ENCODE results near the gene SALL2.

SALL2 gene

GRCh38 chr14:21475767-21476522 is 50.2 kb downstream of the SALL2 start:
- Mint-ChIP-seq H3K36me3 (peaks cover 8% of the 10 kb centered on the region), H3K9me3 (ENCODE audit: low read depth) (no peaks in the 10 kb centered on the region), H3K27me3 (no peaks in the 10 kb centered on the region), H3K4me3 (peak overlapping the region; percentile 100), H3K27ac (peak overlapping the region; percentile 99), H3K4me1 (ENCODE audit: low read depth) (peaks cover 41% of the 10 kb centered on the region)
